Stimulated activated CD4-positive, alpha-beta T cell treated with anti-CD3 and anti-CD28 coated beads, TNF-alpha, amount 100 ng/mL, for 24 hours (primary cell): ENCODE data around the gene MBNL2.

Source experiments
- DNase-seq, 3 experiments: peaks; one replicate each; pipeline ENCODE4 v3.0.0-alpha.2; 2020; ENCODE audit warnings: low read depth in 3 of 3

The MBNL2 gene

GRCh38 chr13:97273341-97273831 lies 51.3 kb downstream of the MBNL2 start:
- DNase-seq: no peak

- no peak for DNase-seq
Observed at GRCh38 chr13:97274829-97275649, 52.9 kb downstream of the MBNL2 start.

- DNase-seq: no peak
Observed at GRCh38 chr13:97275776-97276501, 53.8 kb downstream of the MBNL2 start.

- DNase-seq: no peak
Observed at GRCh38 chr13:97276862-97277269, 54.7 kb downstream of the MBNL2 start.

GRCh38 chr13:97278435-97279411 lies 56.6 kb downstream of the MBNL2 start:
- DNase-seq: no peak

- DNase-seq: no peak
Observed at GRCh38 chr13:97279913-97280312, 57.8 kb downstream of the MBNL2 start.

GRCh38 chr13:97280478-97280877 lies 58.3 kb downstream of the MBNL2 start:
- DNase-seq: no peak

- DNase-seq: no peak
Observed at GRCh38 chr13:97281028-97281427, 58.9 kb downstream of the MBNL2 start.

GRCh38 chr13:97282705-97283104 lies 60.6 kb downstream of the MBNL2 start:
- no peak for DNase-seq

- DNase-seq: no peak
Observed at GRCh38 chr13:97283888-97284287, 61.8 kb downstream of the MBNL2 start.

GRCh38 chr13:97284558-97284957 lies 62.4 kb downstream of the MBNL2 start:
- no peak for DNase-seq

GRCh38 chr13:97285221-97285955 lies 63.3 kb downstream of the MBNL2 start:
- DNase-seq: no peak

- no peak for DNase-seq
Observed at GRCh38 chr13:97286317-97287046, 64.3 kb downstream of the MBNL2 start.

GRCh38 chr13:97287047-97287383 lies 64.9 kb downstream of the MBNL2 start:
- no peak for DNase-seq

- DNase-seq: no peak
Observed at GRCh38 chr13:97288486-97288900, 66.4 kb downstream of the MBNL2 start.

GRCh38 chr13:97289514-97290298 lies 67.6 kb downstream of the MBNL2 start:
- no peak for DNase-seq

- no peak for DNase-seq
Observed at GRCh38 chr13:97295283-97296182, 73.4 kb downstream of the MBNL2 start.

- no peak for DNase-seq
Observed at GRCh38 chr13:97296740-97297139, 74.6 kb downstream of the MBNL2 start.

- no peak for DNase-seq
Observed at GRCh38 chr13:97298816-97299215, 76.7 kb downstream of the MBNL2 start.
